NCI-H2081 treated with DMSO at 0.1 percent for 48 hours (cell line): ENCODE measurements around the gene APELA.
"Not testable (repeated sequence)": the region's sequence is repeated elsewhere in the genome, so short reads cannot be mapped to it uniquely, and the experiment has no call there.

Experiments used
- DNase-seq: peaks from one replicate; lab custom pipeline; 2025; lab: John Stamatoyannopoulos, UW

The APELA gene

GRCh38 chr4:164876700-164877324, at the start of gene APELA:
TSS of gene APELA (plus strand) at chr4:164877178. CDS start at chr4:164877332, 154 bp downstream.
- no peak for DNase-seq

GRCh38 chr4:164828955-164829354, 48.0 kb upstream of the APELA start:
- no peak for DNase-seq

- DNase-seq, result peak; percentile 62
Measured at GRCh38 chr4:164846566-164846965, 30.4 kb upstream of the APELA start.

GRCh38 chr4:164847016-164847415, 30.0 kb upstream of the APELA start:
- DNase-seq, result no peak

DNA sequence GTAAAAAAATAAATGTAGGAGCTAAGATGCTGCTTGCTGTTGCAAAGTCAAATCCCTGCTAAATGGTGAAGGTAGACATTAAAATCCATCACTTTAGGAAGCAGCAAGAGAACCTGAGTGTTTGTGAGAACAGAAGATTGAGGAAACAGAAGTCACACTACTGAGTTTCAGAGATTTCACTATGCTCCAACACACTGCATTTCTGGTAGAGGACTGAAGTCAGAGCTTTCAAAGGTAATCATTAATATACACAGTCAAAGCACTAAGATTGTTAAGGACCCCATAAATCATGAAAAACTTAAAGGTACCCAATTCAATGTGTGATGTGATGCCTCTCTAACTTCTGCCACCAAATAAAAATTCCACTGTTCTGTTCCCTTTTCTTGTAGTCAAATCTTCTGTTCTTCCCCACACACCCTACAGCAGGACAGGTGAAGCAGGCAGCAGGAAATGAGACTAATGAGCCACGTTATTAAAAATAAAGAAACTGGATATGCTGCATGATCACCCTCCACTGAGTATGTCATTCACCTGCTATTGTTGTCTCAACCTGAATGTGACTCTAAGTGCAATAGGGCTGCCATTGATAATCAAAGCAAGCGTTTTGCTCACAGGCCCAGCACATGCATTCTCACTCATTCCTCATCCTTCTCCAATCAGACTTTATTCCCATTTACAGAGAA, 28.9 kb upstream of the APELA start:
- DNase-seq, result peak; percentile 38

DNA sequence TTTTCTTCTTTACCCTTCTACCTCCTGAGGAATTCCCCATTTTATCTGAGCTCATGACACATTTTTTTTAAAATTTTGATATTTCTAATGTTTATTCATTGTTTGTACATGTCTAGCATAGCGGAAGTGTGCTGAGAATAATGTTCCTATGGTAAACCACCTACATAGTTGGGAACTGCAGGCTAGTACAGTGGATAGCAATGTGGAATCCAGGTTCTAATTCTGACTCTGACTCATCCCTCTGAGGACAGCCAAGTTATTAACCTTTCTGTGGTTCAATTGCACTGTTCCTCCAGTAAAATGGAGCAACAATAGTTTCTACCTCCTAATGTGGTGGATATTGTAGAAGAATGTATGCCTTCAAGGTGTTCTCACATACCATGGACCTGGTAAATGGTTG, 20.6 kb upstream of the APELA start:
- no peak for DNase-seq

DNA sequence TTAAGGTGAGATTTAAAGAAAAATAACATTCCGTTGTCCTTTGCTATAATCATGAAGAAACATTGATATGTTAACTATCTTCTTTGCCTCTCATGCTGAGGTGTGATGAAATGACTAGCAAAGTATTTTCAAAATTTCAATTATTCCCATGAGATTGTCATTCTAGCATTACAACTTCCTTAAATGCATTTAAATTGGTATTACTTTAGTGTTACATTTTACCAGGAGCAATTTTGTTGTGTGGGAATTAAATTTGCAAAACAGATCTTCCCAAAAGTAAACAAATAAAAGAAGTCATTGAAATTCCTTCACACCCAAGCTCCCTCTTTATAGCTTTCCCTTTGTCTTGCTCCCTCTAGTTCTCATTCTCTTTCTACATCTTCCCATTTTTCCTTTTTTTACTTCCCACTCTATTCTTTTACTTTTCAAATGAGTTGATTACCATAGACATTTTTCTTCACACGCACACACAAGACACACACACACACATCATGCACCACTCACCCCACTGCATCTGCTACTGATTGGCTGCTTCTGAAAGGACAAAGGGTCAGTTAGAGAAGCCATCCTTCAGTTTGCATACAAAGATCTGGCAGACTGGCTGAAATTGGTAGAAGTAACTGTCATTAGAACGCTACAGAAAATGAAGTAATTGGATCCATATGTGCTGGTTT, 10.0 kb upstream of the APELA start:
- DNase-seq, result no peak

- no peak for DNase-seq
Measured at GRCh38 chr4:164871673-164872072, 5.3 kb upstream of the APELA start.

GRCh38 chr4:164872481-164872880, 4.5 kb upstream of the APELA start:
- no peak for DNase-seq

DNA sequence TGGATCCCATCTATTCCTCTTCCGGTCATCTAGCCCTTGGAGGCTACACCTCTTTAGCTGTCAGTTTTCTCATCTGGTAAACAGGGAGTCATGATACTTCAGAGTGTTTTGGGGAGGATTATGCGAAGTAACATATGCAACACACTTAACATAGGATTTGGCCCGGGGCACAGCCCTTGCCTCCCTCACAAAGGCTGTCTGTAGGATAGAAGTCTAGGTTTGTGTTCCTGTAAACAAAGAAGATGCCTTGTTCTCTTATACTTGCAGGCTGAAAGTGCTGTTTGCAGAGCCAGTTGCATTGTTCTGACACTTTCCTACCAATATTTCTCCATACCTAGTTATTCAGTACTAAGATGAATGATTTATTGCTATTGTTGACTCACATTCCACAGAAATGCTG, 2.2 kb upstream of the APELA start:
- DNase-seq, result no peak

- no peak for DNase-seq
Measured at GRCh38 chr4:164880489-164881262, 3.7 kb downstream of the APELA start.

- no peak for DNase-seq
Measured at GRCh38 chr4:164888096-164888715, 11.2 kb downstream of the APELA start.

- no peak for DNase-seq
Measured at GRCh38 chr4:164890691-164891090, 13.7 kb downstream of the APELA start.

DNA sequence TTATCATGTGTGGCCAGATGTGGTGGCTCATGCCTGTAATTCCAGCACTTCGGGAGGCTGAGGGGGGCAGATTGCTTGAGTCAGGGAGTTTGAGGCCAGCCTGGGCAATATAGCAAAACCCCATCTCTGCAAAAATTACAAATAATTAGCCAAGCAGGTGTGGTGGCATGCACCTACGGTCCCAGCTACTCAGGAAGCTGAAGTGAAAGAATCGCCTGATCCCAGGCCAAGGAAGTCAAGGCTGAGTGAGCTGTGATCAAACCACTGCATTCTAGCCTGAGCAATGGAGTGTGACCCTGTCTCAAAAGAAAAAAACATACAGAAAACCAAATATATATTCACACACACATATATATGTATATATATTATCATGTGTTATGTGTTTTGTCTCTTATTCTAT, 15.0 kb downstream of the APELA start:
- no peak for DNase-seq

DNA sequence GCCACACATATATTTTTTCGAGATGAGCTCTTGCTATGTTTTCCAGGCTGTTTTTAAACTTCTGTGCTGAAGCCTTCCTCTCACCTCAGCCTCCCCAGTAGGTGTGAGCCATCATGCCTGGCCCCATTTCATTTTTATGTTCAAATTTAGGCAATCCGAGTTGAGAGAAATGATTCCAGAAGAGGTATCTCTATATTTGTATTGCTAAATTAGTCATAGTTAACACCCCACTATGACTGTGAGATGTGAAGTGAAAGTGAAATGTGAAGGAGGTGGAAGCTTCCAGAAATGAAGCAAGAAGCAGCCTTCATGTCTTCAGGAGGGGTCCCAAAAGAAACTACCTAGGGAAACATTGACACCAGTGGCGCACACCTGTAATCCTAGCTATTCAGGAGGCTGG, 17.7 kb downstream of the APELA start:
- DNase-seq, result no peak

- DNase-seq, result no peak
Measured at GRCh38 chr4:164902608-164903007, 25.6 kb downstream of the APELA start.

- no peak for DNase-seq
Measured at GRCh38 chr4:164904336-164904735, 27.4 kb downstream of the APELA start.

DNA sequence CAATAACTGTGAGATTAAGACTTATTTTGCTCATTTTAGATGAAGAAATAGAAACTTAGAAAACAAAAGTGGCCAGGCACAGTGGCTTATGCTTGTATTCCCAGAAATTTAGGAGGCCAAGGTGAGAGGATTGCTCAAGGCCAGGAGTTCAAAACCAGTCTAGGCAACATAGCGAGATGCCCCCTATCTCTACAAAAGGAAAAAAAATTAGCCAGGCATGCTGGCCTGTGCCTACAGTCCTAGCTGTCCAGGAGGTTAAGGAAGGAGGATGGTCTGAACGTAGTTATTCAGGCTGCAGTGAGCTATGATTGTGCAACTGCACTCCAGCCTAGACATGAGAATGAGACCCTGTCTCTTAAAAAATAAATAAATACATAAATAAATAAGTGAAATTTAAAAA, 28.0 kb downstream of the APELA start:
- DNase-seq, result no peak

GRCh38 chr4:164906368-164906767, 29.4 kb downstream of the APELA start:
- DNase-seq, result no peak

DNA sequence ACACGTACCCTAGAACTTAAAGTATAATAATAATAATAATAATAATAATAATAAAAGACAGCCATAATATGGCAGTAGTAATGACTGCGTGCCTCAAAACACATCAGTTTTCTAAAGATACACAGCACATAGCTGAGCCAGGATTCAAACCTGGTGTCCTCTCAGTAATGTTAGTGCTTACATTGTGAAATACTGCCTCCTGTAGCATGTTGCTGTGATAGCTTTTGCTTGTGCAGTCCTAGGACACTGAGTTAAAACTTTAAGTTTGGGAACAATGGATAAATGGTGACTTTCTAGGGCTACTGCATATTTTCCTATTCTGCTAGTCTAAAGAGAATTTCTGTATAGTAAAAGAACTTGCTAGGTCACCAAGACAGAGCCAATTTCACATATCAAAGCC, 36.5 kb downstream of the APELA start:
- DNase-seq, result not testable (repeated sequence)

GRCh38 chr4:164918956-164919355, 42.0 kb downstream of the APELA start:
- no peak for DNase-seq

DNA sequence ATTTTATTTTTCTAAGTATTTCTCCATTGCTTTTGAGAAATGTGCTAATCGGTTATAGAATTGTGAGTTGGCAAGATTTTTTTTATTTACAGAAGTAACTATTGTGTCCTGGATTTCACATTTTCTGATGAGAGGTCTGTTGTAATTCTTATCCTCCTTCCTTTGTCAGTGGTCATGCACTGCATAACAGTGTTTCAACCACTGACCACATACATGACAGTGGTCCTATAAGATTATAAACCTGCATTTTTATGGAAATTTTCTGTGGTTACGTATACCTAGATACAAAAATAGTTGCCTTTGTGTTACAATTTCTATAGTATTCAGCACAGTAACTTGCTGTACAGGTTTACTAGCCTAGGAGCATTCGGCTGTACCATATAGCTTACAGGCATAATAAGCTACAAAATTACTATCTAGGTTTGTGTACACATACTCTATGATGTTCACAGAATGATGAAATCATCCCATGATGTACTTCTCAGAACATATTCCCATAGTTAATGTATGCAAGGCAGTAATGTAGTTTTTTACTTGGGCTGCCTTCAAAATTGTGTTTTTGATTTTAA, 47.8 kb downstream of the APELA start:
- DNase-seq, result no peak
